Ascending aorta (tissue), 2 donors: ENCODE data around the gene NDUFA3. TPM values are rescaled to one million over a fixed set of nuclear protein-coding genes. Genes with fewer than 3 reads are reported as not detected.

Source experiments
- DNase-seq, 2 donors: peaks; one replicate each; pipeline ENCODE4 v3.0.0-alpha.2; 2019; ENCODE audit warnings: low spot score in 2 of 2
- H3K27ac ChIP-seq, 2 donors: fragments of 200-600 bp; sonication (generic); one replicate each; pipeline ENCODE4 v1.5.1; 2016 to 2017; ENCODE audit warnings: mild to moderate bottlenecking in 1 of 2
- H3K27me3 ChIP-seq: fragments of 200-600 bp; sonication (generic); one replicate; pipeline ENCODE4 v1.5.1; 2017
- H3K36me3 ChIP-seq, 2 donors: fragments of 200-600 bp; sonication (generic); one replicate each; pipeline ENCODE4 v1.5.1; 2016
- H3K4me1 ChIP-seq, 2 donors: fragments of 200-600 bp; sonication (generic); one replicate each; pipeline ENCODE4 v1.5.1; 2016 to 2017; ENCODE audit warnings: mild to moderate bottlenecking in 1 of 2
- H3K4me3 ChIP-seq, 2 donors: fragments of 200-600 bp; sonication (generic); one replicate each; pipeline ENCODE4 v1.5.1; 2016 to 2017; ENCODE audit warnings: mild to moderate bottlenecking in 1 of 2
- H3K9me3 ChIP-seq, 2 donors: fragments of 200-600 bp; sonication (generic); one replicate each; pipeline ENCODE4 v1.5.1; 2016
- CTCF ChIP-seq, 3 experiments: fragments of 200-600 bp in 2 of 3; fragments of 450-650 bp in 1 of 3; sonication (generic) in 2 of 3; IDR thresholded peaks; one replicate each; pipeline ENCODE4 v1.5.1; 2016 to 2019; ENCODE audit warnings: antibody characterized with exemption in 3 of 3, mild to moderate bottlenecking in 1 of 3, moderate library complexity in 1 of 3
- intact Hi-C: fragments of 100-400 bp; cut with DNase I; formaldehyde crosslinking; loops from one replicate; pipeline ENCODE4 v1.15.1; 2023
- total RNA-seq: library from RNA; depleted of rRNA; stranded (reverse); fragments of >200 nt; gene quantifications from one replicate; pipeline ENCODE4 v1.1.0, GENCODE V29; 2016

The NDUFA3 gene
- total RNA-seq, 1 donor from 2014 or later = 12.5 TPM

GRCh38 chr19:54124393-54124792, 21.7 kb downstream of the NDUFA3 start:
- Histone ChIP-seq H3K4me3 (no peak overlapping the region), H3K36me3 (peaks cover 83 to 96% of the 10 kb centered on the region in 2 donors)
- intact Hi-C loops = no loop called here

GRCh38 chr19:54125713-54126112, 23.1 kb downstream of the NDUFA3 start:
- H3K4me3 ChIP-seq = no peak overlapping the region
- H3K4me1 ChIP-seq = no peaks in the 10 kb centered on the region
- no peaks in the 10 kb centered on the region for H3K27me3 ChIP-seq
- H3K9me3 ChIP-seq = no peaks in the 10 kb centered on the region
- intact Hi-C loops = no loop called here
- H3K36me3 ChIP-seq = peaks cover 77 to 95% of the 10 kb centered on the region in 2 donors
- TF ChIP-seq CTCF (IDR thresholded peaks at IDR 0.05) = no peak
- no peak for DNase-seq
- H3K27ac ChIP-seq = no peak overlapping the region

More at GRCh38 chr19:54124393-54124792, 21.7 kb downstream of the NDUFA3 start:
- Histone ChIP-seq H3K9me3 (no peaks in the 10 kb centered on the region), H3K27ac (no peak overlapping the region), H3K27me3 (no peaks in the 10 kb centered on the region), H3K4me1 (no peaks in the 10 kb centered on the region)
- no peak for TF ChIP-seq CTCF (IDR thresholded peaks at IDR 0.05)
- DNase-seq = no peak

GRCh38 chr19:54127688-54128440, 25.2 kb downstream of the NDUFA3 start:
- DNase-seq = no peak
- Histone ChIP-seq H3K4me1 (no peaks in the 10 kb centered on the region), H3K4me3 (no peak overlapping the region), H3K36me3 (peaks cover 71 to 90% of the 10 kb centered on the region in 2 donors), H3K27ac (no peak overlapping the region), H3K9me3 (no peaks in the 10 kb centered on the region), H3K27me3 (no peaks in the 10 kb centered on the region)
- intact Hi-C loops = no loop called here
- TF ChIP-seq CTCF (IDR thresholded peaks at IDR 0.05) = no peak

GRCh38 chr19:54128441-54128725, 25.7 kb downstream of the NDUFA3 start:
- no peak for DNase-seq
- TF ChIP-seq CTCF (IDR thresholded peaks at IDR 0.05) = no peak
- intact Hi-C loops = no loop called here
- no peaks in the 10 kb centered on the region for H3K4me1 ChIP-seq
- H3K27me3 ChIP-seq = no peaks in the 10 kb centered on the region
- no peak overlapping the region for H3K4me3 ChIP-seq
- H3K9me3 ChIP-seq = no peaks in the 10 kb centered on the region
- H3K36me3 ChIP-seq = peaks cover 66 to 88% of the 10 kb centered on the region in 2 donors
- H3K27ac ChIP-seq = no peak overlapping the region

- no peak for DNase-seq
- intact Hi-C loops = no loop called here
- Histone ChIP-seq H3K4me1 (no peaks in the 10 kb centered on the region), H3K36me3 (peaks cover 60 to 82% of the 10 kb centered on the region in 2 donors), H3K9me3 (no peaks in the 10 kb centered on the region), H3K27ac (no peak overlapping the region), H3K27me3 (no peaks in the 10 kb centered on the region), H3K4me3 (no peak overlapping the region)
- no peak for TF ChIP-seq CTCF (IDR thresholded peaks at IDR 0.05)
Measured at GRCh38 chr19:54128796-54129616, 26.4 kb downstream of the NDUFA3 start.
